CD4-positive, alpha-beta T cell treated with Interleukin-17A for 1 hour (primary cell): Measurements from ENCODE around the gene MICU1.
"Not testable (repeated sequence)": the region's sequence is repeated elsewhere in the genome, so short reads cannot be mapped to it uniquely, and the experiment has no call there.

Experiments
- DNase-seq: peaks from one replicate; pipeline ENCODE4 v3.0.0-alpha.2; 2020

The MICU1 gene

GRCh38 chr10:72561745-72562166 lies 64.1 kb downstream of the MICU1 start:
- no peak for DNase-seq

GRCh38 chr10:72557362-72557761 lies 68.5 kb downstream of the MICU1 start:
- no peak for DNase-seq

- DNase-seq = no peak
Observed at GRCh38 chr10:72552857-72553256, 73.0 kb downstream of the MICU1 start.

GRCh38 chr10:72550239-72550638 lies 75.6 kb downstream of the MICU1 start:
- no peak for DNase-seq

- DNase-seq = no peak
Observed at GRCh38 chr10:72545546-72545945, 80.3 kb downstream of the MICU1 start.

GRCh38 chr10:72543855-72544254 lies 82.0 kb downstream of the MICU1 start:
- DNase-seq = not testable (repeated sequence)

GRCh38 chr10:72542396-72542815 lies 83.5 kb downstream of the MICU1 start:
- DNase-seq = no peak

- DNase-seq = no peak
Observed at GRCh38 chr10:72541337-72541736, 84.5 kb downstream of the MICU1 start.

- DNase-seq = no peak
Observed at GRCh38 chr10:72540193-72540807, 85.6 kb downstream of the MICU1 start.

- no peak for DNase-seq
Observed at GRCh38 chr10:72539137-72539536, 86.7 kb downstream of the MICU1 start.

GRCh38 chr10:72525689-72526088 lies 100.2 kb downstream of the MICU1 start:
- DNase-seq = no peak

- no peak for DNase-seq
Observed at GRCh38 chr10:72525277-72525676, 100.6 kb downstream of the MICU1 start.

GRCh38 chr10:72524489-72524888 lies 101.4 kb downstream of the MICU1 start:
- DNase-seq = no peak

- no peak for DNase-seq
Observed at GRCh38 chr10:72523932-72524396, 101.9 kb downstream of the MICU1 start.

- no peak for DNase-seq
Observed at GRCh38 chr10:72523062-72523461, 102.8 kb downstream of the MICU1 start.

GRCh38 chr10:72517244-72517643 lies 108.6 kb downstream of the MICU1 start:
- no peak for DNase-seq

GRCh38 chr10:72515455-72515854 lies 110.4 kb downstream of the MICU1 start:
- no peak for DNase-seq

- no peak for DNase-seq
Observed at GRCh38 chr10:72513910-72514309, 112.0 kb downstream of the MICU1 start.

- no peak for DNase-seq
Observed at GRCh38 chr10:72511459-72511858, 114.4 kb downstream of the MICU1 start.

- DNase-seq = no peak
Observed at GRCh38 chr10:72509941-72510340, 115.9 kb downstream of the MICU1 start.

- no peak for DNase-seq
Observed at GRCh38 chr10:72509206-72509799, 116.6 kb downstream of the MICU1 start.

- DNase-seq = no peak
Observed at GRCh38 chr10:72508033-72508432, 117.8 kb downstream of the MICU1 start.

GRCh38 chr10:72506474-72506873 lies 119.4 kb downstream of the MICU1 start:
- DNase-seq = no peak

GRCh38 chr10:72505435-72505834 lies 120.4 kb downstream of the MICU1 start:
- no peak for DNase-seq
